ENCODE measurements around the gene PARD3B. TPM values are rescaled to one million over a fixed set of nuclear protein-coding genes. Genes with fewer than 3 reads are reported as not detected.

Gene PARD3B
- total and polyA plus RNA-seq, 12 donors = 0.46 to 12.4 (median 8.3) TPM

- peaks cover 0 to 46% (median 9%) of the 10 kb centered on the region in 9 donors for H3K4me1 ChIP-seq
- H3K36me3 ChIP-seq = no peaks in the 10 kb centered on the region
- no peaks in the 10 kb centered on the region for H3K9me3 ChIP-seq
- ATAC-seq (no peak), DNase-seq (no peak)
- intact Hi-C loops (cut with DNase I) = no loop called here
- H3K4me3 ChIP-seq = no peak overlapping the region
- no peaks in the 10 kb centered on the region for H3K27me3 ChIP-seq
- no peak for TF ChIP-seq CTCF (IDR thresholded peaks at IDR 0.05)
- no peak overlapping the region for H3K27ac ChIP-seq
- 83 to 89% methylated on average over 5 of the region's 5 CpGs for WGBS, 2 donors
These were observed 998.1 kb downstream of the PARD3B start for GRCh38 chr2:205543262-205543843.

- TF ChIP-seq CTCF (IDR thresholded peaks at IDR 0.05) = no peak
- intact Hi-C loops (cut with DNase I) = no loop called here
- WGBS, 2 donors = 33 to 38% methylated on average over 2 of the region's 2 CpGs
These were observed 998.8 kb downstream of the PARD3B start for GRCh38 chr2:205543937-205544702.

GRCh38 chr2:205545971-205546816, 1000.9 kb downstream of the PARD3B start:
- intact Hi-C loops (cut with DNase I) = no loop called here
- WGBS, 2 donors = 86 to 87% methylated on average over 7 of the region's 7 CpGs
- peak in 1 of 8 donors; percentile 46 for ATAC-seq
- no peak for DNase-seq
- no peaks in the 10 kb centered on the region for H3K36me3 ChIP-seq
- no peaks in the 10 kb centered on the region for H3K27me3 ChIP-seq
- H3K4me1 ChIP-seq = peaks cover 0 to 31% (median 0%) of the 10 kb centered on the region in 9 donors
- TF ChIP-seq CTCF (IDR thresholded peaks at IDR 0.05) = no peak
- no peaks in the 10 kb centered on the region for H3K9me3 ChIP-seq
- peak overlapping the region in 1 of 10 donors; percentile 67 for H3K27ac ChIP-seq
- no peak overlapping the region for H3K4me3 ChIP-seq

More at GRCh38 chr2:205543937-205544702, 998.8 kb downstream of the PARD3B start:
- H3K4me3 ChIP-seq = no peak overlapping the region
- peaks cover 0 to 46% (median 9%) of the 10 kb centered on the region in 9 donors for H3K4me1 ChIP-seq
- no peak for ATAC-seq
- DNase-seq = no peak
- no peaks in the 10 kb centered on the region for H3K36me3 ChIP-seq
- no peaks in the 10 kb centered on the region for H3K9me3 ChIP-seq
- no peaks in the 10 kb centered on the region for H3K27me3 ChIP-seq
- no peak overlapping the region for H3K27ac ChIP-seq

- Histone ChIP-seq H3K4me3 (no peak overlapping the region), H3K4me1 (no peaks in the 10 kb centered on the region), H3K9me3 (no peaks in the 10 kb centered on the region), H3K36me3 (no peaks in the 10 kb centered on the region), H3K27me3 (no peaks in the 10 kb centered on the region), H3K27ac (no peak overlapping the region)
- intact Hi-C loops (cut with DNase I) = no loop called here
- DNase-seq (no peak), ATAC-seq (no peak)
- WGBS, 2 donors = 94 to 97% methylated on average over 10 of the region's 10 CpGs
- no peak for TF ChIP-seq CTCF (IDR thresholded peaks at IDR 0.05)
These were observed 1010.4 kb downstream of the PARD3B start for GRCh38 chr2:205555566-205556230.

Measured in heart right ventricle (tissue), 16 donors.